Activated gamma-delta T cell treated with Interleukin-2 at 50 U/mL for 16 hours (primary cell): ENCODE results near the gene PNMA8C.
"Not testable (repeated sequence)": the region's sequence is repeated elsewhere in the genome, so short reads cannot be mapped to it uniquely, and the experiment has no call there.

Experiments used
- DNase-seq: peaks from one replicate; pipeline ENCODE4 v3.0.0-alpha.2; 2020

Gene PNMA8C

GRCh38 chr19:46388311-46389095 is 40.2 kb downstream of the PNMA8C start:
- no peak for DNase-seq

- DNase-seq, result no peak
These were observed 41.0 kb downstream of the PNMA8C start for GRCh38 chr19:46387713-46388130.

- DNase-seq, result no peak
These were observed 41.6 kb downstream of the PNMA8C start for GRCh38 chr19:46386996-46387712.

- no peak for DNase-seq
These were observed 42.6 kb downstream of the PNMA8C start for GRCh38 chr19:46386151-46386550.

- no peak for DNase-seq
These were observed 43.1 kb downstream of the PNMA8C start for GRCh38 chr19:46385636-46386035.

GRCh38 chr19:46384396-46384795 is 44.3 kb downstream of the PNMA8C start:
- DNase-seq, result no peak

GRCh38 chr19:46383846-46384245 is 44.9 kb downstream of the PNMA8C start:
- no peak for DNase-seq

GRCh38 chr19:46383171-46383815 is 45.4 kb downstream of the PNMA8C start:
- DNase-seq, result no peak

- no peak for DNase-seq
These were observed 46.9 kb downstream of the PNMA8C start for GRCh38 chr19:46381756-46382345.

- no peak for DNase-seq
These were observed 47.4 kb downstream of the PNMA8C start for GRCh38 chr19:46381346-46381745.

- DNase-seq, result no peak
These were observed 48.0 kb downstream of the PNMA8C start for GRCh38 chr19:46380690-46381089.

GRCh38 chr19:46378268-46378667 is 50.5 kb downstream of the PNMA8C start:
- DNase-seq, result no peak

- DNase-seq, result no peak
These were observed 52.2 kb downstream of the PNMA8C start for GRCh38 chr19:46376241-46377153.

GRCh38 chr19:46375476-46376067 is 53.2 kb downstream of the PNMA8C start:
- not testable (repeated sequence) for DNase-seq
